K562 (cell line): ENCODE measurements around the gene CFHR2. TPM values are rescaled to one million over a fixed set of nuclear protein-coding genes. Genes with fewer than 3 reads are reported as not detected.

Experiments
- ATAC-seq: fragments of 200-7000 bp; cut with Tn5 transposase; 3 replicates; pipeline ENCODE4 v1.9.1; 2020; ENCODE audit warnings: moderate library complexity
- BruUV-seq: library from RNA; stranded (reverse); fragments of 400-500 nt; replicated peaks from 2 replicates; lab custom pipeline; 2021; lab: Mats Ljungman, UMichigan
- CTCF ChIA-PET: fragments of 300-600 bp; formaldehyde crosslinking; extraction: SDS; loops from one replicate; lab custom pipeline; 2021; ENCODE audit warnings: low intra/inter-chr PET ratio; lab: Yijun Ruan, JAX
- POLR2A ChIA-PET: fragments of 300-600, 350-650 bp; sonication (Branson Sonifier 250); formaldehyde crosslinking; extraction: SDS; loops from one replicate; lab custom pipeline; 2021; ENCODE audit warnings: antibody characterized with exemption, inconsistent platforms; lab: Yijun Ruan, JAX
- DNase-seq, 4 experiments: peaks; one replicate each; pipeline versions ENCODE4 v3.0.0 to v3.0.0-alpha.2; 2011 to 2018; ENCODE audit warnings: low spot score in 3 of 4, mixed read lengths in 3 of 4; ENCODE audit errors: extremely low read depth in 1 of 4
- FAIRE-seq: peaks from 2 replicates; lab custom pipeline; 2011; peaks lifted over from hg19 to GRCh38; lab: Jason Lieb, UNC
- H2AFZ ChIP-seq: 2 replicates; pipeline ENCODE4 v1.6.0; 2011; ENCODE audit warnings: low read depth, low read length, control low read depth, inconsistent platforms
- H3K27ac ChIP-seq: fragments of 200-600 bp; 3 replicates; pipeline ENCODE4 v1.8.0; 2011; ENCODE audit warnings: low read depth, mild to moderate bottlenecking, control low read depth, inconsistent platforms, low read length, moderate library complexity, mixed read lengths; ENCODE audit errors: extremely low read depth
- H3K27me3 ChIP-seq, 2 experiments: fragments of 300-600 bp in 1 of 2; 2 replicates in 1 of 2; 3 replicates in 1 of 2; pipeline versions ENCODE4 v1.6.0 to v1.8.0; 2011; ENCODE audit warnings: inconsistent platforms in 2 of 2, low read length in 2 of 2, mild to moderate bottlenecking in 1 of 2, mixed read lengths in 1 of 2, moderate library complexity in 1 of 2; ENCODE audit not compliant: control insufficient read depth in 2 of 2, insufficient read depth in 2 of 2
- H3K36me3 ChIP-seq: fragments of 300-600 bp; 3 replicates; pipeline ENCODE4 v1.8.0; 2011; ENCODE audit warnings: mild to moderate bottlenecking, low read length, inconsistent platforms; ENCODE audit not compliant: control insufficient read depth, insufficient read depth
- H3K4me1 ChIP-seq, 2 experiments: fragments of 200-600 bp in 1 of 2; replicated peaks in 1 of 2; 2 replicates in 1 of 2; 3 replicates in 1 of 2; pipeline versions ENCODE4 v1.5.1 to v1.8.0; 2011; ENCODE audit warnings: inconsistent platforms in 2 of 2, low read length in 2 of 2, mild to moderate bottlenecking in 1 of 2, mixed read lengths in 1 of 2, moderate library complexity in 1 of 2; ENCODE audit not compliant: control insufficient read depth in 2 of 2, insufficient read depth in 2 of 2
- H3K4me2 ChIP-seq: 2 replicates; pipeline ENCODE4 v1.6.1; 2011; ENCODE audit warnings: low read length, control low read depth, inconsistent platforms, mixed read lengths; ENCODE audit not compliant: insufficient read depth
- H3K4me3 ChIP-seq: fragments of 200-600 bp; sonication (generic), shearing (Covaris generic); 2 replicates; pipeline ENCODE4 v1.5.1; 2016; ENCODE audit warnings: control low read depth, inconsistent platforms
- H3K79me2 ChIP-seq: fragments of 200-600 bp; 3 replicates; pipeline ENCODE4 v1.8.0; 2011; ENCODE audit warnings: low read length, inconsistent platforms; ENCODE audit not compliant: control insufficient read depth, insufficient read depth
- H3K9ac ChIP-seq, 2 experiments: 2 replicates each; pipeline versions ENCODE4 v1.6.0 to v1.6.1; 2011; ENCODE audit warnings: low read depth in 2 of 2, low read length in 2 of 2, control low read depth in 1 of 2, inconsistent platforms in 1 of 2, mild to moderate bottlenecking in 1 of 2, mixed read lengths in 1 of 2; ENCODE audit not compliant: insufficient read depth in 1 of 2
- H3K9me1 ChIP-seq: one replicate; pipeline ENCODE4 v1.6.0; 2011; ENCODE audit warnings: inconsistent platforms, mild to moderate bottlenecking, low read length, moderate library complexity; ENCODE audit not compliant: control insufficient read depth, insufficient read depth
- H3K9me3 ChIP-seq: replicated peaks from 2 replicates; pipeline ENCODE4 v1.5.1; 2011; ENCODE audit warnings: low read depth, low read length, inconsistent platforms; ENCODE audit not compliant: control insufficient read depth, insufficient read depth
- H4K20me1 ChIP-seq: replicated peaks from 2 replicates; pipeline ENCODE4 v1.6.1; 2011; ENCODE audit warnings: low read length, inconsistent platforms, mixed read lengths; ENCODE audit not compliant: control insufficient read depth, insufficient read depth
- BMI1 ChIP-seq: fragments of 150-350 bp; IDR thresholded peaks from 2 replicates; pipeline ENCODE4 v1.6.1; 2014; ENCODE audit warnings: low read length
- CBFA2T3 ChIP-seq: fragments of 450-650 bp; IDR thresholded peaks from 2 replicates; pipeline ENCODE4 v1.6.1; 2017
- DMBX1 ChIP-seq: fragments of 250-450 bp; sonication (Bioruptor Pico); IDR thresholded peaks from 2 replicates; pipeline ENCODE4 v1.8.0; 2022; ENCODE audit warnings: inconsistent platforms, mild to moderate bottlenecking, moderate library complexity, borderline replicate concordance
- GABPB1 ChIP-seq: sonication (generic); formaldehyde crosslinking; IDR thresholded peaks from 2 replicates; pipeline ENCODE4 v1.8.0; 2022; ENCODE audit warnings: mild to moderate bottlenecking, missing genetic modification reagents
- MAZ ChIP-seq, 2 experiments: fragments of 450-650 bp in 1 of 2; sonication (generic) in 1 of 2; formaldehyde crosslinking; IDR thresholded peaks in 1 of 2; conservative IDR thresholded peaks in 1 of 2; 2 replicates each; pipeline versions ENCODE4 v1.4.0 to v1.5.0; 2020; ENCODE audit warnings: mild to moderate bottlenecking in 1 of 2, missing genetic modification reagents in 1 of 2
- MYNN ChIP-seq, 2 experiments: sonication (generic); formaldehyde crosslinking in 1 of 2; IDR thresholded peaks; 2 replicates each; pipeline versions ENCODE4 v1.5.0 to v1.6.1; 2016 to 2020; ENCODE audit warnings: antibody characterized with exemption in 1 of 2, missing genetic modification reagents in 1 of 2
- POU5F1 ChIP-seq: fragments of 150-350 bp; IDR thresholded peaks from 2 replicates; pipeline ENCODE4 v1.6.1; 2014; ENCODE audit warnings: borderline replicate concordance, low read length, low read depth, mild to moderate bottlenecking; ENCODE audit not compliant: partially characterized antibody
- RBM17 ChIP-seq: fragments of 200-400 bp; formaldehyde crosslinking; IDR thresholded peaks from 2 replicates; pipeline ENCODE4 v1.6.1; 2017; ENCODE audit warnings: low read depth, mild to moderate bottlenecking, low read length, borderline replicate concordance
- SIN3A ChIP-seq, 2 experiments: fragments of 150-350 bp in 1 of 2; IDR thresholded peaks; 2 replicates each; pipeline ENCODE4 v1.6.1; 2011 to 2016; ENCODE audit warnings: borderline replicate concordance in 2 of 2, low read depth in 2 of 2, low read length in 2 of 2, mild to moderate bottlenecking in 2 of 2, moderate library complexity in 2 of 2; ENCODE audit not compliant: control insufficient read depth in 1 of 2
- SMARCC2 ChIP-seq: fragments of 450-650 bp; IDR thresholded peaks from 2 replicates; pipeline ENCODE4 v1.6.1; 2017; ENCODE audit warnings: antibody characterized with exemption, moderate library complexity, mild to moderate bottlenecking, low read depth
- ZKSCAN8 ChIP-seq: fragments of 200-800 bp; sonication (Bioruptor generic); IDR thresholded peaks from 2 replicates; pipeline ENCODE4 v1.6.1; 2016; ENCODE audit warnings: missing genetic modification characterization, missing compliant biosample characterization
- WGBS: fragments of 100-300 bp; shearing (Covaris generic); methylation state at CpG from one replicate; pipeline ENCODE4 v1.1.6; 2016; ENCODE audit warnings: low coverage, mixed read lengths; ENCODE audit not compliant: insufficient coverage; ENCODE audit errors: missing lambda C conversion rate; 5-methylcytosine and 5-hydroxymethylcytosine counted together
- in situ Hi-C: fragments of 300-500 bp; cut with MboI; formaldehyde crosslinking; loops from 4 replicates; pipeline ENCODE4 v1.15.0; 2018; ENCODE audit warnings: inconsistent platforms, mixed read lengths
- intact Hi-C: fragments of 100-400 bp; cut with micrococcal nuclease; formaldehyde crosslinking; loops from 2 replicates; pipeline ENCODE4 v1.14.2; 2022
- polyA plus RNA-seq, 8 experiments: library from polyadenylated mRNA; depleted of rRNA in 4 of 8; stranded (reverse) in 5 of 8; unstranded in 3 of 8; fragments of >200 nt; fragmentation: Nextera tagmentation in 2 of 8; fragmentation: Illumina TruSeq in 1 of 8; extraction: Ambion mirVana in 2 of 8; extraction: Trizol in 1 of 8; gene quantifications; 2 replicates each; pipeline versions ENCODE4 v1.2.1 to v1.2.3, GENCODE V29; 2011 to 2014; ENCODE audit warnings: inconsistent platforms in 1 of 8, missing spikeins in 1 of 8
- total RNA-seq, 7 experiments: library from RNA; depleted of rRNA in 6 of 7; stranded (reverse); fragments of >200 nt in 6 of 7; fragmentation: Illumina TruSeq in 2 of 7; extraction: Trizol in 2 of 7; gene quantifications; 2 replicates each; pipeline versions ENCODE4 v1.2.1 to v1.2.3, GENCODE V29; 2011 to 2021; ENCODE audit warnings: low replicate concordance in 1 of 7
- TF ChIP-seq, protein P1 (sequence below): fragments of 250-450 bp; sonication (Bioruptor Pico); IDR thresholded peaks from 2 replicates; pipeline ENCODE4 v1.8.0; 2021; ENCODE audit warnings: borderline replicate concordance, mild to moderate bottlenecking, moderate library complexity; ENCODE audit not compliant: poor library complexity, severe bottlenecking
- TF ChIP-seq, protein P2 (sequence below): sonication (generic); formaldehyde crosslinking; IDR thresholded peaks from 2 replicates; pipeline ENCODE4 v1.8.1; 2023; ENCODE audit warnings: mild to moderate bottlenecking, missing genetic modification reagents, moderate library complexity
- TF ChIP-seq, protein P3 (sequence below), 2 experiments: fragments of 450-650 bp in 1 of 2; sonication (generic) in 1 of 2; formaldehyde crosslinking in 1 of 2; IDR thresholded peaks in 1 of 2; conservative IDR thresholded peaks in 1 of 2; 2 replicates each; pipeline versions ENCODE4 v1.6.1 to v1.8.1; 2016 to 2023; ENCODE audit warnings: mild to moderate bottlenecking in 2 of 2, moderate library complexity in 2 of 2, inconsistent platforms in 1 of 2, missing genetic modification reagents in 1 of 2

Gene CFHR2
- total and polyA plus RNA-seq, 9 of the 15 experiments (the other 6 are each of a cell fraction or from before 2014, with no cell fraction given): not detected

DNA sequence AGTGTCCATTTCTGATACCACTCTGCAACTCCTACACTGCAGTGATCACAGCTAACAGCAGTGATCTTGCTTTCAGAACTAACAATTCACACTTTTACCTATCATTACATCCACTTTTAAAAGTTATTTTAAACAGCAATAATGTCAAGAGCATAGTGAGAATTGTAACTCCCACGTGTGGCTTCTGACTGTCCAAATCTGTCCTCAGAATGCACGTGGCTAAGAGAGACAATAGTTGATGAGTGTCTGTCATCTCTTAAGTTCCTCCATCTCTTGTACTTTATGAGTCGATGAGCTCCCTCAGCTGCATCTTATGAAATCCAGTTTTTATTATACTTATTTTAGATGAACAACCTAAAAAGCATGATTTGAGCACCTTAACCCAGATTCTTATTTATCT is 17.3 kb downstream of the CFHR2 start:
- Histone ChIP-seq H3K9me3 (no peaks in the 10 kb centered on the region), H3K27ac (no peak overlapping the region), H3K9ac (no peak overlapping the region), H2AFZ (no peak overlapping the region), H3K4me1 (no peaks in the 10 kb centered on the region), H3K36me3 (no peaks in the 10 kb centered on the region), H3K4me2 (no peak overlapping the region), H3K4me3 (no peak overlapping the region), H4K20me1 (no peaks in the 10 kb centered on the region), H3K27me3 (no peaks in the 10 kb centered on the region), H3K9me1 (no peaks in the 10 kb centered on the region), H3K79me2 (no peaks in the 10 kb centered on the region)
- intact Hi-C loops: no loop called here
- ChIA-PET POLR2A (no interaction called here), CTCF (no interaction called here)
- ATAC-seq: no peak
- FAIRE-seq: no peak
- BruUV-seq: no TSS peak
- DNase-seq: no peak
- in situ Hi-C loops: no loop called here
- WGBS: 2% methylated on average over 3 of the region's 3 CpGs
- TF ChIP-seq, protein P1, sequence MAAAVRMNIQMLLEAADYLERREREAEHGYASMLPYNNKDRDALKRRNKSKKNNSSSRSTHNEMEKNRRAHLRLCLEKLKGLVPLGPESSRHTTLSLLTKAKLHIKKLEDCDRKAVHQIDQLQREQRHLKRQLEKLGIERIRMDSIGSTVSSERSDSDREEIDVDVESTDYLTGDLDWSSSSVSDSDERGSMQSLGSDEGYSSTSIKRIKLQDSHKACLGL (CRISPR knock-in tag): no peak
- no peak for TF ChIP-seq CBFA2T3
- no peak for TF ChIP-seq ZKSCAN8 (CRISPR knock-in tag)
- TF ChIP-seq GABPB1 (CRISPR knock-in tag): no peak
- no peak for TF ChIP-seq MYNN (IDR thresholded peaks at IDR 0.05)
- no peak for TF ChIP-seq MYNN (CRISPR knock-in tag; IDR thresholded peaks at IDR 0.05)
- no peak for TF ChIP-seq DMBX1
- no peak for TF ChIP-seq SMARCC2
- TF ChIP-seq, protein P2, sequence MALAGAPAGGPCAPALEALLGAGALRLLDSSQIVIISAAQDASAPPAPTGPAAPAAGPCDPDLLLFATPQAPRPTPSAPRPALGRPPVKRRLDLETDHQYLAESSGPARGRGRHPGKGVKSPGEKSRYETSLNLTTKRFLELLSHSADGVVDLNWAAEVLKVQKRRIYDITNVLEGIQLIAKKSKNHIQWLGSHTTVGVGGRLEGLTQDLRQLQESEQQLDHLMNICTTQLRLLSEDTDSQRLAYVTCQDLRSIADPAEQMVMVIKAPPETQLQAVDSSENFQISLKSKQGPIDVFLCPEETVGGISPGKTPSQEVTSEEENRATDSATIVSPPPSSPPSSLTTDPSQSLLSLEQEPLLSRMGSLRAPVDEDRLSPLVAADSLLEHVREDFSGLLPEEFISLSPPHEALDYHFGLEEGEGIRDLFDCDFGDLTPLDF (CRISPR knock-in tag): no peak
- TF ChIP-seq RBM17: no peak
- no peak for TF ChIP-seq BMI1
- TF ChIP-seq, protein P3, sequence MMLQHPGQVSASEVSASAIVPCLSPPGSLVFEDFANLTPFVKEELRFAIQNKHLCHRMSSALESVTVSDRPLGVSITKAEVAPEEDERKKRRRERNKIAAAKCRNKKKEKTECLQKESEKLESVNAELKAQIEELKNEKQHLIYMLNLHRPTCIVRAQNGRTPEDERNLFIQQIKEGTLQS (IDR thresholded peaks at IDR 0.05): no peak
- TF ChIP-seq, protein P3 (CRISPR knock-in tag; conservative IDR thresholded peaks at IDR 0.05): no peak
- TF ChIP-seq POU5F1: no peak
- TF ChIP-seq MAZ (CRISPR knock-in tag; conservative IDR thresholded peaks at IDR 0.05 in 1 of 2, IDR thresholded peaks at IDR 0.05 in 1 of 2): no peak
- no peak for TF ChIP-seq SIN3A (IDR thresholded peaks at IDR 0.05; ENCODE audit: borderline replicate concordance in 2 of 2, control insufficient read depth in 1 of 2, low read depth in 2 of 2, low read length in 2 of 2)
